WTC11 (cell line): ENCODE data around the gene THOP1.

Experiments
- ATF1 ChIP-seq: sonication (generic); formaldehyde crosslinking; IDR thresholded peaks from 2 replicates; pipeline ENCODE4 v1.8.1; 2023; ENCODE audit warnings: mild to moderate bottlenecking, moderate library complexity, missing genetic modification reagents
- CTCF ChIP-seq: fragments of 200-600 bp; IDR thresholded peaks from 2 replicates; pipeline ENCODE4 v1.8.0; 2022; ENCODE audit warnings: antibody characterized with exemption
- E2F4 ChIP-seq: sonication (generic); formaldehyde crosslinking; IDR thresholded peaks from 2 replicates; pipeline ENCODE4 v1.8.1; 2022; ENCODE audit warnings: low read depth, mild to moderate bottlenecking, moderate library complexity, missing genetic modification reagents, borderline replicate concordance
- FOXP1 ChIP-seq: sonication (generic); formaldehyde crosslinking; IDR thresholded peaks from 2 replicates; pipeline ENCODE4 v1.8.0; 2022; ENCODE audit warnings: missing genetic modification reagents, mild to moderate bottlenecking, moderate library complexity, borderline replicate concordance
- IRF2 ChIP-seq: sonication (generic); formaldehyde crosslinking; IDR thresholded peaks from 2 replicates; pipeline ENCODE4 v1.8.0; 2022; ENCODE audit warnings: low read depth, missing genetic modification reagents, borderline replicate concordance
- RELA ChIP-seq: sonication (generic); formaldehyde crosslinking; IDR thresholded peaks from 2 replicates; pipeline ENCODE4 v1.8.1; 2022; ENCODE audit warnings: missing genetic modification reagents, mild to moderate bottlenecking, borderline replicate concordance
- RORB ChIP-seq: fragments of 250-450 bp; sonication (Bioruptor Pico); IDR thresholded peaks from 2 replicates; pipeline ENCODE4 v1.9.0; 2021; ENCODE audit warnings: mild to moderate bottlenecking
- USF2 ChIP-seq: sonication (generic); formaldehyde crosslinking; IDR thresholded peaks from 2 replicates; pipeline ENCODE4 v1.8.1; 2023; ENCODE audit warnings: mild to moderate bottlenecking, missing genetic modification reagents, moderate library complexity
- TF ChIP-seq, protein P1 (sequence below): fragments of 250-450 bp; sonication (Bioruptor Pico); conservative IDR thresholded peaks from 2 replicates; pipeline ENCODE4 v1.9.0; 2021; ENCODE audit warnings: mild to moderate bottlenecking

- no peak for TF ChIP-seq ATF1 (CRISPR knock-in tag)
- TF ChIP-seq CTCF = no peak
- no peak for TF ChIP-seq RORB (CRISPR knock-in tag)
- TF ChIP-seq, protein P1, sequence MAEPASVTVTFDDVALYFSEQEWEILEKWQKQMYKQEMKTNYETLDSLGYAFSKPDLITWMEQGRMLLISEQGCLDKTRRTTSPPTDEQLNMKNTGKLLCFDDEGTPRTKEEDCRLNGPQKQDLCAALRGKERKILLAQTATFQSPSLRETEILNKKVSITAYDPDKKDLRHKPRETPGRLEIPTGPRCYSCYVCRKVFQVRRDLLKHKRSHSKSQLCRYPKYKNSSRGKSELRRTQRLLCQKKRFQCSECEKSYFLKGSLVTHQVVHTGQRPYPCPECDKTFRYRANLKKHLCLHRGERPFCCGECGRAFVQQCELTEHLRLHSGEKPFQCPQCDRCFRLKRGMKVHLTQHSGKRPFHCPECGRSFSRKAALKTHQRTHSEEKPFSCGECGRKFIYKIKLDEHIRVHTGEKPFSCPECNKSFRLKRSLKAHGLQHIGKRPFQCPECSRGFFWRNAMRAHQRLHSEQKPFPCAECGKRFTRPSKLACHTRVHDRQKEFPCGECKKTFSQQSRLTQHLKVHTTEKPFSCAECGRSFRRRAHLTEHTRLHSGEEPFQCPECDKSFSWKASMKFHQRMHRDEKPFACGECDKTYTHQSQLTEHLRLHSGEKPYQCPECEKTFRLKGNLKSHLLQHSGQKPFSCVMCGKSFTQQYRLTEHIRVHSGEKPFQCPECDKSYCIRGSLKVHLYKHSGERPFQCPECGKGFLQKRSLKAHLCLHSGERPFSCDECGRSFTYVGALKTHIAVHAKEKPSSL (CRISPR knock-in tag) = no peak
- no peak for TF ChIP-seq E2F4 (CRISPR knock-in tag)
- no peak for TF ChIP-seq RELA (CRISPR knock-in tag)
- no peak for TF ChIP-seq IRF2 (CRISPR knock-in tag)
- TF ChIP-seq USF2 = no peak
- no peak for TF ChIP-seq FOXP1 (CRISPR knock-in tag)
These were observed 6.1 kb upstream of the THOP1 start for GRCh38 chr19:2779121-2779740.
